Bone marrow (tissue), 2 donors: ENCODE results near the gene APOBEC3H.

Source experiments
- DNase-seq, 2 donors: peaks; one replicate each; lab custom pipeline; 2025; lab: John Stamatoyannopoulos, UW

The APOBEC3H gene

DNA sequence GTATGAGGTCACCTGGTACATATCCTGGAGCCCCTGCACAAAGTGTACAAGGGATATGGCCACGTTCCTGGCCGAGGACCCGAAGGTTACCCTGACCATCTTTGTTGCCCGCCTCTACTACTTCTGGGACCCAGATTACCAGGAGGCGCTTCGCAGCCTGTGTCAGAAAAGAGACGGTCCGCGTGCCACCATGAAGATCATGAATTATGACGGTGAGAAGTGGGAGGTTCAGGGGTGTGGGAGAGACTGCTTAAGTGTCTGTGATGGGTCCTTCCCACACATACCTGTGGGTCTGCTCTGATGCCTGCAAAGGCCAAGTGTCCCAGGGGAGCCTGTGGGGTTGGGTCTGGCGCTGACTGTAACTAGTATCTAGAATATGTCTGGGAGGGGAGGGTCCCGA is 16.0 kb upstream of the APOBEC3H start:
- no peak for DNase-seq

GRCh38 chr22:39081598-39081997 is 15.4 kb upstream of the APOBEC3H start:
- DNase-seq = no peak

DNA sequence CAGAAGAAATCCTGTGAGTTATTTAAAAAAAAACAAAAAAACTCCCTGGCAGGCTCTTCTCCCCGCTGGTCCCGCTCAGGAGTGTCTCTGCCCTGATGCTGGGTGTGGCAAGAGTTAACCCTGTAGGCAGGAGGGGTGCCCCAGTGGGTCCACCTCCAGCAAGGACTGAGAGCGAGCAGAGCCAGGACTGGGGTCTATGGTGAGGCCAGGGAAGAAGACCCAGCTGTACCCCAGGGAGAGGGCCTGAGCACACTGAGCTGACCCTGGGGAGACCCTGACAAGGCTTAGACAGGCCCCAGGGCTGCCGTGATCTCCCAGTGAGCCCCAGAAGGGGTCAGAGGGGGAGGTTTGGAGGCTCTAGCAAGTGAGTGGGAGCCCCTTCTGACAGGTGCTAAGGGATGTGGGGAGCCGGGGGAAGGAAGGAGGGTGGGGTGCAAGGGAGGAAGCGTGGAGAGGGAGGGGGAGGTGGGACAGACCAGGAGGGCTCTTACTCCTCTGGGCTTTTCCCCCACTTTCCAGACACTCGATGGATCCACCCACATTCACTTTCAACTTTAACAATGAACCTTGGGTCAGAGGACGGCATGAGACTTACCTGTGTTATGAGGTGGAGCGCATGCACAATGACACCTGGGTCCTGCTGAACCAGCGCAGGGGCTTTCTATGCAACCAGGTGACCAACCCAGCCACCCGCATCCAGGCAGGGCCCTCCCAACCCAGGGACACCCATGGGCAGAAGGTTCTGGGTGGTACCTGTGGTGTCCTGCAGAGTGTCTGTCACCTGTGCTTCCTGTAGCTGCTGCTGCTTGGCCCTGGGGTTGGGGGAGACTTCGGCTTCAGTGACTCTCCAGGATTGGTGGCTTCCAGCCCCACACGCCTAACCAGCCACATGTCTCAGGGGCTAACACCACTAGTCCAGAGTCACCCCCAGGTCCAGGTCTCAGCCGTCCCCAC is 13.6 kb upstream of the APOBEC3H start:
- no peak for DNase-seq

DNA sequence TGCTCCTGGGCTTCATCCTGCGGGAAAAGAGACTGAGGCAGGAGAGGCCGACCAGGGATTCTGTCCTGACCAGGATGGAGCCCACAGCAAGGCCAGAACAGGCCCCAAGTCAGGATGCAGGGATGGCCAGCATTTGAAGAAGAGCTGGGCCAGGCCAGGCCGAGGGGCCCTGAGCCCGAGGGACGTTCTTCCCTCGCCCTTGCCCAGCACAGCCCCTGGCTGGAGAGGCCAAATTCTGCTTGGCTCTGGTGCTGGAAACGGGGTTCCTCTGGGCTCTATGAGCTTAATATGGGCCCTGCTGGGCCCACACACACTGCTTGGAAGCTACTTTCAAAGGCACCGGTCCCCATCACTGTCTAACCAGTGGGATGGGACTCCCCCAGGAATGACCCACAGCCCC is 12.4 kb upstream of the APOBEC3H start:
- no peak for DNase-seq

- no peak for DNase-seq
These were observed 9.9 kb upstream of the APOBEC3H start for GRCh38 chr22:39087098-39087497.

GRCh38 chr22:39087881-39088684 is 9.0 kb upstream of the APOBEC3H start:
- DNase-seq = no peak

- DNase-seq = no peak
These were observed 8.4 kb upstream of the APOBEC3H start for GRCh38 chr22:39088685-39089032.

- no peak for DNase-seq
These were observed 7.1 kb upstream of the APOBEC3H start for GRCh38 chr22:39089928-39090327.

DNA sequence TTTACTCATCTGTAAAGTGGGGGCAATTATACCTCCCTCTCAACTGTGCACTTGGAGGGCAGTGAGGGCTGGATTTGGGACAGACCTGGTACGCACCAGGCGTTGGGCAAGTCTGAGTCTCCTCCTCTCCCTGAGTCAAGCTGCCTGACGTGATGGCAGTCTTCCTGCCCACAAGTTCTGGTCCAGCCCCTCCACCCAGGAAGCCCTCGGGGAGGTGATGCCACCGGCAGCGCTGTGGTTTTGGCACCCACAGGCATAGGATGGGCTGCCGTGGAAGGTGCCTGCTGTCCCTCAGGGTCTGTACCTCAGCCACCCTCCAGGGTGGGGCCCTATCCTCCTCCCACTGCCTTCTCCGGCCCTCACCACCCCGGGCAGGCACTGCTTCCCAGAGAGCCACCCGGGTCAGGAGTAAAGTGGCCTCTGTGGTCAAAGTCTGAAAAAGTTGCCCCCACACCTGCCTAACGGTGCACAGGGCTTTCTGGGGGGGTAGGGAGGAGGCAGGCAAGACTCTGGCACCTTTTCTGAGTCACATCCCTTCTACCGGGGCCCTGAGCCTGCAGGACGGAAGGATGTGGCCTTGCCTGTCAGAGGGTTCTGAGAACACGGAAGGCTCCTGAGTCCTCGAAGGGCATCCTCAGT is 6.5 kb upstream of the APOBEC3H start:
- no peak for DNase-seq

DNA sequence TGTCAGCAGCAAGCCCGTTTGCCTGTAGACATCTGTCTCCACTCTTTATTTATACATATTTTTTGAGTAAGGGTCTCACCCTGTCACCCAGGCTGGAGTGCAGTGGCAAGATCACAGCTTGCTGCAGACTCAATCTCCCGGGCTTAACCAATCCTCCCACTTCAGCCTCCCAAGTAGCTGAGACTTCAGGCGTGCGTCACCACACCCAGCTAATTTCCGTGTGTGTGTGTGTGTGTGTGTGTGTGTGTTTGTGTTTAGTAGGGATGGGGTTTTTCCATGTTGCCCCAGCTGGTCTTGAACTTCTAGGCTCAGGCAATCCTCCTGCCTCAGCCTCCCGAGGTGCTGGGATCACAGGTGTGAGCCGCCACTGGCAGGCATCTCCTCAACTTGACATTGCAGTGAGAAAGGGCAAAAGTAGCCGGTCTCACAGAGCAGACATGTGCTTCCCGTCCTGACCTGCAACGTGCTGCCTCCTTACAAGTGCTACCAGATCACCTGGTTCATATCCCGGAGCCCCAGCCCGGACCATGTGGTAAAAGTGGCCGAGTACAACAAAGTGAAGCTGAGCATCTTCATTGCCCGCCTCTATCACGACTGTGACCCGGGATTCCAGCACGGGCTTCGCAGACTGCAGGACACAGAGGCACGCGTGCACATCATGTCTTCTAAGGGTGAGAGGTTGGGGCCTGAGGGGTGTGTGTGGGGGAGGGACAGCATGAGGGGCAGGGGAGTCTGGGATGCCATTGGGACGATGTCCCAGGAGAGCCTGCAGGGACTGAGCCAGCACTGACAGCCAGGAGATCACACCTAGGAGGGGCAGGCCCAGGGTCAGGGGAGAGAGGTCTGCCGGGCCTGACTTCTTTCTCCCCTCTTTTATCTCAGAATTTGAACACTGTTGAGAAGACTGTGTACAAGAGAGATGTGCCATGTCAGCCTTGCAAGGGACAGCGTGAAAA is 5.6 kb upstream of the APOBEC3H start:
- no peak for DNase-seq

DNA sequence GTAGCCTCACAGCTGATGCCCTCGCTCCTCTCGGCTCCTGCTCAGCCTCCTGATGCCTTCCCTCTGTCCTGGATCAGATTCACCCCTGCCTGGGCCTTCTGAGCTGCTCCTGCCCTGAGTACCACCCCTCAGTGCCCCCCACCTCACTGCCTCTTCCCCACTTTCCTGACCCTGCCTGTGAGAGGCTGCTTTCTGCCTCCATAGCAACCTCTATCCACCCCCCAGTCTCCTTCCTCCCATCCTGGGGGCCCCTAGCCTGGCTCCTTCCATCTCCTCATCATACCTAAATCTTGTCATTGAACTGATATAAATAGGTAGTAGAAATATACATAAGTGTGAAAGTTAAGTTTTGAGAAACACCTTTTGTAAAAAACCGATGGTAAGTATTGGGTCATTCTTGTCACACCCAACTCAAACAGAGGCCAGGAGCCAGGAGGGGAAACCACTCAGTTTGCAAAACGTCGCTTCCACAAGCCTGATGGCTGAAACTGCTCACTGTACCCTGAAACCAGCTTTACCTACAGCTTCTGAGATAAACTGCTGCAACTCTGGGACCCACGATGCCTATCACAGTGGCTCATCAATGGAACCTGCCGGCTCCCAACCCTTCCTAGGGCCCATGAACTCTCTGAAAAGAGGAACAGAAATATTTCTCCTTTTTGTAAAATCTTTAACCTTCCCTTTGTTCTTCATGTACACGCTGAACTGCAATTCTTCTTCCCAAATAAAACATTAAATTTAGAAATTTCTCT is 4.8 kb upstream of the APOBEC3H start:
- DNase-seq = no peak

GRCh38 chr22:39094717-39095389 is 2.2 kb upstream of the APOBEC3H start:
- no peak for DNase-seq

DNA sequence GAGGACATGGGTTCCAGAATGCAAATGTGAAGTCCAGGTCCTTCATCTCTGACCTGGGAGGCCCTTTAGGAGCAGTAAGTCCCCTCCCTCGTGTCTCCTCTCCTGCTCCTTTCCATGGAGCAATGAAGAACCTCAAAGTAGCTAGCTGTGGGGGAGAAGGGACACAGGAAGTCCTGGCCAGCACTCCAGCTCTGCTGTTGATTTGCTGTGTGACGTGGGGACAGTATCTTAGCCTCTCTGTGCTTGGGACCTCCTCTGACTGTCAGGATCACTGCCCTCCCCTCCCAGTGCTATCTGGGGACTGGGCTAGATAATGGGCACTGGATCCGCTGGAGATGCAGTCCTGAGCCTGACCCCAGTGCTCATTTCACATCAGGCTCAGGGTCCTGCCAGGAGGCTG is 1.1 kb upstream of the APOBEC3H start:
- DNase-seq = no peak

DNA sequence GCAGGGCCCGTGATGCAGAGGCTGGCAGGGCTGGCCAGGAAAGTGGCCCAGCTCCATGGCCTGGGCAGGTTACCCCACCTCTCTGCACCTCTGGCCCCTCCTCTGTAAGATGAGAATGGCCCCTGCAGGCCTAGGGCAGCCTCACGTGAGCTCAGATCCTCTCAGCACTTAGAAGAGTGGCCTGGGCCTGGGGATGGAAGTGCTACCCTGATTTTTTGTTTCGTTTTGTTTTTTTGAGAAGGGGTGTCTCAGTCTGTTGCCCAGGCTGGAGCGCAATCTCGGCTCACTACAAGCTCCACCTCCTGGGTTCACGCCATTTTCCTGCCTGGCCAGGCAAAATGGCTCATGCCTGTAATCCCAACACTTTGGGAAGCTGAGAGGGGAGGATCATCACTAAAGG is 982 bp downstream of the APOBEC3H start:
- no peak for DNase-seq

DNA sequence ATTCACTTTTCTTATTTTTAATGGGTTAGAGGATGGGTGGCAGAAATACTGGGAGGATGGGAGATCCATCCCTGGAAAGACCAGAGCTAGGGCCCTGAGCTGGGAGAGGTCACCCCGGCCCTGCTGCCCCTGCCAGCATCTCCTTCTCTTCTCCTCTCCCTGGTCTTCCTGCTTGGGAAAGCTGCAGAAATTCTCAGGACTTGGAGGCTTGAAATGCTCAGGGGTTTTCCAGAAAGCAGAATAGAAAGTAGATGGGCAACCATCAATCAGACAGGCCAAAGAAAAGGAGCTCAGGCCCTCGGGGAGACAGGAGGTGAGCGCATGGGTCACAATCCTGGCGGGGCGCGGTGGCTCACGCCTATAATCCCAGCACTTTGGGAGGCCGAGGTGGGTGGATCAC is 1.5 kb downstream of the APOBEC3H start:
- DNase-seq = no peak

- no peak for DNase-seq
These were observed 4.2 kb downstream of the APOBEC3H start for GRCh38 chr22:39101226-39101625.

- DNase-seq = no peak
These were observed 6.4 kb downstream of the APOBEC3H start for GRCh38 chr22:39103431-39103830.

- DNase-seq = no peak
These were observed 9.3 kb downstream of the APOBEC3H start for GRCh38 chr22:39106326-39106725.

- no peak for DNase-seq
These were observed 11.4 kb downstream of the APOBEC3H start for GRCh38 chr22:39108487-39108886.

GRCh38 chr22:39109361-39109760 is 12.3 kb downstream of the APOBEC3H start:
- DNase-seq = no peak
